ENCODE results near the gene MYL11.
"Not testable (repeated sequence)": the region's sequence is repeated elsewhere in the genome, so short reads cannot be mapped to it uniquely, and the experiment has no call there.

The MYL11 gene

DNA sequence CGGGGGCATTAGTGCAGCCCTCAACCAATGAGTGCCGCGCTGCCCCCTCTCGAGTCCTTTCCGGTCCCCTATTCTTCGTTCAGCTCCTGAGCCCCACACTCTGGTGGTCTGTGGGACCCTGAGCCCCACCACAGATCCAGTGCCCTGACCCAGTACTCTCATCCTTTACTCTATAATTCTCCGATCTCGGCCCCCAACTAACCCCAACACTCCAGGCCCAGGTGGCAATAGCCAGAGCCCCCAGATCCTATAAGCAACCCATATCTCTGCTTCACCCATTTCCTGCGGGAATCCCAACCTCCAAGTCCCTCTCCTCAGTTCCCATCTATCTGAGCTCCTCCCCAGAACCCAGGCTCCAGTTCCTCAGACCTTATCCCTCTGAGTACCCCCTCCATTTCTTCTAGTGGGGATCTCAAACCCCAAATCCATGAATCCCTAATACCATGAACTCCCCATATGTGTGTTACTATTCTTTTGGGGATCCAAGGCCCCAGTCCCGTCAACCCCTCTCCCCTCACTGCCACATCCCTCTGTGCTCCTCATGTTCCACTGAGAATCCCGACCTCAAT, 3.3 kb upstream of the MYL11 start:
- no peak for DNase-seq (ENCODE audit: low spot score)

DNA sequence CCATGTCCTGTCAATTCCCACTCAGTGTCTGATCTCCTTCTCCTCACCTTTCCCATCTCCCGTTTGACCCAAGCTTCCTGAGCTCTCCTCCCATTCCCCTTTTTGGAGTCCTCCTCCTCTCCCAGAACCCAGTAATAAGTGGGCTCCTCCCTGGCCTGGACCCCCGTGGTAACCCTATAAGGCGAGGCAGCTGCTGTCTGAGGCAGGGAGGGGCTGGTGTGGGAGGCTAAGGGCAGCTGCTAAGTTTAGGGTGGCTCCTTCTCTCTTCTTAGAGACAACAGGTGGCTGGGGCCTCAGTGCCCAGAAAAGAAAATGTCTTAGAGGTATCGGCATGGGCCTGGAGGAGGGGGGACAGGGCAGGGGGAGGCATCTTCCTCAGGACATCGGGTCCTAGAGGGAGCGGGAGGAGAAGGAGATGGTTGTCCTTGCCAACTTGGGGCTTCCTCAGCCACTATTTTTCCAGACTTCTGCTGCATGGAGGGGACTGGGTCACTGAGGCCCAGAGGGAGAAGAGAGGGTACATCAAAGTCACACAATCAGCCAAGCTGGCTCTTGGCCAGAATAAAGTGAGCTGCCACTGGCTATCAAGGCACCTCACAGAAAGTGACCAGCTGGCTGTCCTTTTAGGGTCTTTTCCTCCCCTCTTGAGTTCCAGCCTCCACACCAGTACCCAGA, 2.4 kb upstream of the MYL11 start:
- DNase-seq (ENCODE audit: low spot score): no peak

DNA sequence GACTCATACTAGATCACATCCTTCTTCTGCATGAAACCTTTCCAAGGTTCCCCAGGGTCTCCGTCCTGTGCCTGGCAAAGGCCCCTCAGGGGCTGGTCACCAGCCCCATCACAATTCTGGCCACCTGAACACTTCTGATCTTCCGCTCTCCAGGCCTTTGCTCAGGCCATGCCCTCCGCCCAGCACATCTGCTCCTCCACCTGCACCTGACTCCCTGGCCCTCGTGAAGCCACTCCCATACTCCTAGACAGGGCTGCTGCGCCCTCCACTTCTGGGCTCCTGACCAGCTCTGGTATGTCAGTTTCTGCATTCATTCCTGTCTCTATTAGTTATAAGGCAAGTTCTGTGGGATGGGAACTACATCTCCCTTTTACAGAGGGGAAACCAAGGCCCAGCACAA, 1.9 kb upstream of the MYL11 start:
- no peak for DNase-seq (ENCODE audit: low spot score)

DNA sequence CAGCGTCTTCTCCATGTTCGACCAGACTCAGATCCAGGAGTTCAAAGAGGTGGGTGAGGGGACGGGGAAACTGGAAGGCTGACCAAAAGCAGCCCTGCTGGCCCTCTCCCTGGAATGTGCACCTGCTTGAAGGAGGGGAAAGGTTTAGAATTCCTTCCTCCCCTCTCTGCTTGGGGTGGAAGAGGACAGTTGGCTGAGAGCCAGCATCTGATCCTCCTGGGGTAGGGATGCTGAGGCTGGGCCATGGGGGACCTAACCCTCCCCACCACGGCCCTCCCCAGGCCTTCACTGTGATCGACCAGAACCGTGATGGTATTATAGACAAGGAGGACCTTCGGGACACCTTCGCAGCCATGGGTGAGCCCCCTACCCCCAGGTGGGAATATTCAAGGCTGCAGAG, 1.3 kb downstream of the MYL11 start:
- no peak for DNase-seq (ENCODE audit: low spot score)

DNA sequence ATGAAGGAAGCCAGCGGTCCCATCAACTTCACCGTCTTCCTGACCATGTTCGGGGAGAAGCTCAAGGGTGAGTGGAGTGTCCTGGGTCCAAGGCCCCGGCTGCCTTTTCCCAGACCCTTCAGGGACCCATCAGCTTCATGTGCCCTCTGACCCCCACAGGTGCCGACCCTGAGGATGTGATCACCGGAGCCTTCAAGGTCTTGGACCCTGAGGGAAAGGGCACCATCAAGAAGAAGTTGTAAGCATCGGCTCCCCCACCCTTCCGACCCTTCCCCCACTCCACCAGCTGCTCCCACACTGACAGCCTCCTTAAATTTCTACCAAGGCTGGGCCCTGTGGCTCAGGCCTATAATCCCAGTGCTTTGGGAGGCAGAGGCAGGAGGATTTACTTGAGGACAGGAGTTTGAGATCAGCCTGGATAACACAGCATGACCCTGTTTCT, 1.9 kb downstream of the MYL11 start:
- DNase-seq (ENCODE audit: low spot score): no peak

DNA sequence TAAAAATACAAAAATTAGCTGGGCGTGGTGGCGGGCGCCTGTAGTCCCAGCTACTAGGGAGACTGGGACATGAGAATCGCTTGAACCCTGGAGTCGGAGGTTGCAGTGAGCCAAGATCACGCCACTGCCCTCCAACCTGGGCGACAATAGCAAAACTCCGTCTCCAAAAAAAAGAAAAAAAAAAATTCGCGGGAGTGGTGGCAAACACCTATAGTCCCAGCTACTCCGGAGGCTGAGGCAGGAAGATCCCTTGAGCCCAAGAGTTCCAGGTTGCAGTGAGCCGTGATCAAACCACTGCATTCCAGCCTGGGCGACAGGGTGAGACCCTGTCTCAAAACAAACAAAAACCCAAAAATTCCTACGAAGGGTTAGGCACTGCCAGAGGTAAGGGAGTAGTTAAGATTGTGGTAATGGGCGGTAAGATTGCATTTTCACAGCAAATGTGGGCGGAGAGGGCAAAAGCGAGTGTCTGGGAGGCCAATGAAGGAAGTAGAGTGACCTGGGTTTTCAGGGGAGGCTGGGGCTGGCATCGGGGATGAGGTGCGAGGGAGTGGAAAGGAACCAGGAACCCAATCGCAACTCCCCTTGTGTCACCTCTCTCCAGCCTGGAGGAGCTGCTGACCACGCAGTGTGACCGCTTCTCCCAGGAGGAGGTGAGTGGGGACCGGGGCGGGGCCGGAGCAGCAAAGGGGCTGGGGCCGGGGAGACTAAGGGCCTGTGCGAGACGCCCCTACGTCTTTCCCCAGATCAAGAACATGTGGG, 2.6 kb downstream of the MYL11 start:
- no peak for DNase-seq (ENCODE audit: low spot score)

DNA sequence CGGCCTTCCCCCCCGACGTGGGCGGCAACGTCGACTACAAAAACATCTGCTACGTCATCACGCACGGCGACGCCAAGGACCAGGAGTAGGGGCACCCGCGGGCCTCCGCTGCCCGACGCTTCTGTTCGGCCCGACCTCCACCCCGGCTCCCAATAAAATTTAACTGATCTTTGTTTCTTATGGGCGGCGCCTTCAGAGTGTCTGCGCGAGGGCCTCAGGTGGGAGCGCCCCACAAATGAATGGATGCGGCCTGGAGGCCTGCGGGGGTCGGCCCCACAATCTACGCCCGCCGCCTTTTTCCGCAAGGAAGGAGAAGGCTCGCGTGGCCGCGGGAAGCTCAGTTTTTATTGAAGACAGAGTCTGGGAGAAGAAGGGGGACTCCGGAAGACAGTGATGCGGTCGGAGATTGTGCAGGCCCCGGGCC, 3.2 kb downstream of the MYL11 start:
- peak; percentile 85 for DNase-seq (ENCODE audit: low spot score)

DNA sequence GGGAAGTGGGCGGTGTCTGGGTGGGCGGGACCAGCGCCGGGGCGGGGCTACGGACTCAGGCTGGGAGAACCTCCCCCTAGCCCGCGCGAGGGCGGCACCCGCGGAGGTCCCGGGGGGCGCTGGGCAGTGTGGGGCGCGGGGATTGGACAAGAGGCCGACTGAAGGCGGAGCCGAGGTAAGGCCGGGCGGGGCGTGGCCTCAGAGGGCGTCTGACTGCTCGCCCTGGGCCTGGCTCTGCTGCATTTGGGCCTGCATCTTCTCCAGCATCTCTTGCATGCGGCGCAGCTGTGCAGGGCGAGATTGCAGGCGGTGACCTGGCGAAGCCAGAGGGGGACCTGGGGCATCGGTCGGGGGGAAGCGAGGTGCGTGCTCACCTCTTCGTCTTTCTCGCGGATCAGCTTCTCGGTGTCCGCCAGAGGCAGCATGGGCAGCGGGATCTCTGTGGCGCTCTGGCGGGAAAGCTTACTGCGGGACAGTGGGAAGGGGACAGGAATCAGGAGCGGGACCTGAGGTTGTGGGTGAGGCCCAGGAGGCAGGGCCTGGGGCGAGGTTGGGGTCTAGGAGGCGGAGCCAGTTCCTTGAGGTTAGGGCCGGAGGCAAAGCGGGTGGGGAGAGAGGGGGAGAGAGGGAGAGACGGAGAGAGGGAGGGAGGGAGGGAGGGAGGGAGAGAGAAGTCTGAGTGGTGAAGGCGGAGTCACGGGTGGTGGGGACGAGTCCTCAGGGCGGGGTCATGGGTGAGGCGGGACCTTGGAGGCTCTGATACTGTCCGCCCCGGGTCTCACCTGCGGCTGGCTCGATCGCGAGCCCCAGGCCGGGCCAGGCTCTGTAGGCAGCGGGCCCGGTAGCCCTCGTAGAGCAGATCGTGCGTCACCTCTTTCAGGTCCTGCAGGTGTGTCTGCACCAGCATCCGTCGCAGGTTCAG, 3.9 kb downstream of the MYL11 start:
- DNase-seq (ENCODE audit: low spot score): peak; percentile 95

DNA sequence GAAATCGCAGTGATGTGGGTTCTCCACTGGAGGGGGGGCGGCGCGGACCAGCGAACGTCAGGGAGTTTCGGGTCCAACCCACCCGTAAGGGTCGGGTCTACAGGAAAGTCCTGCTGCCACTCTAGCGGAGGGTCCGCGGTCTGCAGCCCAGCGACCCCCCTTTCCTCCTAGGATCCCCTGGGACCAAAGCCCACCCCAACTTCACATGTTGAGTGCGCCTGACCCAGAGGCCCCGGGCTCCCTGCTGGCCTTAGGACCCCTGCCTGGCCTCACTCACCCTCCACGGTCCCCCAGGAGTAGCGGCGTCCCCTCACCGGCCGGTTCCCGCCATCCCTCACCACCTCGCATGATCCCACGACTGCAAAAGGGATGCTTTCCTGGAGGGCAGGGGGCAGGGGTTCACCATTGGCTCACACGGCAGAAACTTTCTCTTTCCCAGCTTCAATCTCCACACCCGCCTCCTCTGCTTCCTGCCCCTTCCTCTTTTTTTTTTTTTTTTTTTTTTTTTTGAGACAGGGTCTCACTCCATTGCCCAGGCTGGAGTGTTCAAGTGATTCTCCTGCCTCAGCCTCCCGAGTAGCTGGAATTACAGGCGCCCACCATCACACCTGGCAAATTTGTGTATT, 4.7 kb downstream of the MYL11 start:
- DNase-seq (ENCODE audit: low spot score): no peak

DNA sequence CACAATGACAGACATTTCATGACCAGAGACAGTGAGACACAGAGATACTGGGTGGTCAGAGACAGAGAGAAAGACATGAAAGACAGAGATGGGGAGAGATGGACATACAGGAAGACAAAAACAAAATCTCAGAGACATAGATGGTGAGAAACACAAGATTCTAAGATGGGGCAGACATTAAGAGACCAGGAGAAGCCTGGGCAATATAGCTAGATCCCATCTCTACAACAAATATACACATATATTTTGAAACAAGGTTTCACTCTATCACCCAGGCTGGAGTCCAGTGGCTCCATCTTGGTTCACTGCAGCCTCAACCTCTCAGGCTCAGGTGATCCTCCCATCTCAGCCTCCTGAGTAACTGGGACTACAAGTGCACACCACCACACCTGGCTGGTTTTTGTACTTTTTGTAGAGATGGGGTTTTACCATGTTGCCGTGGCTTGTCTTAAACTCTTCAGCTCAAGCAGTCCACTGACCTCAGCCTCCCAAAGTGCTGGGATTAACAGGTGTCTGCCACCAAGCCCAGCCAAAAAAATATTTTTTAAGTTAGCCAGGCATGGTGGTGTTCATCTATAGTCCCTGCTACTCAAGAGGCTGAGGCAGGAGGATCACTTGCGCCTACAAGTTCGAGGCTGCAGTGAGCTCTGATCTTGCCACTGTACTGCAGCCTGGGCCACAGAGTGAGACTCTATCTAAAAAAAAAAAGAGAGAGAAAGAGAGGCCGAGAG, 5.6 kb downstream of the MYL11 start:
- no peak for DNase-seq (ENCODE audit: low spot score)

DNA sequence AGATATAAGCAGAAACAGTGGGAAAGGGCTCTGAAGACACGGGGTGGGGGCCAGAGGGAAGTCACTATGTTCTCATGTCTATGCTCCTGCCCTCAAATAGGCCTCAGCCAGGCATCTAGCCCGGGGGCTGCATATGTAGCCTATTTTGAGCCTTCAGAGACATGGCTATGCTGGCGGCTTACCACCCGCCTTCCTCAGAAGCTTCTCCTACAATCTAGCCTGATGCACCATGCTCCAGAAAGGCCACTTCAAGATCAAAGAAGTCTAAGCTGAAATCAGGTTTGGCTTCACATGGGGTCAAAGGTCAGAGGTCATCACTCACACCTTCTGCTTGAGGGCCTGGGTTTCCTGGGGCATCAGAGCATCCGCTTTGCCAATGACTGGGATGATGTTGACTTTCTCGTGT, 6.2 kb downstream of the MYL11 start:
- DNase-seq (ENCODE audit: low spot score): no peak

DNA sequence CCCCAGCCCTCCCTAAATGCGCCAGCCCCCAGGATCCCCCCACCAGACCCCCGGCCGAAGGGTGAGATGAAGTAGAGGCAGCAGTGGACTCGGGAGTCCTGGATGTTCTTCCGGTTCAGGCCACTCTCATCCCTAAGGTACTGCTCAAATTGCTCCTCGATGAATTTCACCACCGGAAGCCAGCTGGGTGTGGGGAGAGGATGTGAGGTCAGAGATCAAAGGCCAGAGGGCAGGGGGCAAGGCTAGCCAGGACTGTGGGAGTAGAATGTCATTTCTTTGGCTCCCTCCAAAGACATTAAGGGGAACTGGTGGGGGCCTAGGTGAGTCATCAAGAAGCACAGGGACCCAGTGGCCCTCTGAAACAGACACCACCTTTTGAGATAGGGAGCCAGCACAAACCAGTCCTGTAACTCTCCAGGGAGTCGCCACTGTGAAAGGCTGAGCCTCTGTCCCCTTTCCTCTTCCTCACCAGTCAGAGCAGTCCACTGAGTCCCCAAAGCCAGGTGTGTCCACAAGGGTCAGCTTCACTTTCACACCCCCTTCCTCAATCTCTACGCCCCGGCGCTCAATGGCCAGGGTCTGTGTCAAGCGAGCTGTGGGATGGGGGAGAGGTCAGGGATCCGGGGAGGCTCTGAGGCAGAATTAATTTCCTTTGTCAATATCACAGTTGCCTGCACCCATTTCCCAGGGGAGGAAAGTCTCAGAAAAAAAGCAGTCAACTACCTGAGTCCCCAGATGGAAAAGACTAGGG, 6.9 kb downstream of the MYL11 start:
- DNase-seq (ENCODE audit: low spot score): no peak

DNA sequence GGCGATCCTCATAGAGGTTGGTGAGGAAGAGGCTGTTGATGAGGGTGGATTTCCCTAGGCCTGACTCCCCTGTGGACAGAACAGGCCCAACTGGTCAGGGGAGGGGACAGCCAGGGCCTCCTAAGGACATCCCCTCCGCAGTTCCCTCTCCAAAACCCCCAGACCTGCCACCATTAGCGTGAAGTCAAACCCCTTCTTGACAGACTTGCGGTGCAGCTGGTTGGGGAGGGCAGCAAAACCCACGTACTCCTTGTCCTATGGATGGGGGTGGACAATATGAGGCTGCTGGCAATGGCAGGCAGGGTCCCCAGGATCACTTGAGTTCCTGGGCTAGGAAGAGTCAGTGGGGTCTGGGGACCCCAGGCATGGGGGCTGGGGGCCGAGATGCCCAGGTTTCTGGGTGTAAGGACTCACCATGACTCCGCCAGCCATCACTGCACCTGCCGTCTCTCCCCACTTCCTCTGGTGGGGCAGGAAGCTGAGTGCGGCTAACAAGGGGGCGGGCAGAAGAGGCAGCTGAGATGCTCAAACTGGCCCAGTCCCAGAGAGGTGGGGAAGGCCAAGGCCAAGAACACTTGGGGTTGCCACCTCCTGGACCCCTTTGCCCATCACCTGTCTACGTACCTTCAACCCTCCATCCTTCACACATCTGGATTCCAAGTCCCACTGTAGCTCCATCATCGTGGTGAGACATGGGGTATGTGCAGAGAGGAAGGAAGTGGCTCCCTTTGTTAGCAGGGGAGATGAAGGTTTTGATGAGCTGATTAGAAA, 7.7 kb downstream of the MYL11 start, which contains the start of gene SEPTIN1:
TSS of gene SEPTIN1 (minus strand) at position 451 of the 771 bp plus-strand sequence. CDS start at position 432, 19 bp downstream.
- DNase-seq (ENCODE audit: low spot score): no peak

DNA sequence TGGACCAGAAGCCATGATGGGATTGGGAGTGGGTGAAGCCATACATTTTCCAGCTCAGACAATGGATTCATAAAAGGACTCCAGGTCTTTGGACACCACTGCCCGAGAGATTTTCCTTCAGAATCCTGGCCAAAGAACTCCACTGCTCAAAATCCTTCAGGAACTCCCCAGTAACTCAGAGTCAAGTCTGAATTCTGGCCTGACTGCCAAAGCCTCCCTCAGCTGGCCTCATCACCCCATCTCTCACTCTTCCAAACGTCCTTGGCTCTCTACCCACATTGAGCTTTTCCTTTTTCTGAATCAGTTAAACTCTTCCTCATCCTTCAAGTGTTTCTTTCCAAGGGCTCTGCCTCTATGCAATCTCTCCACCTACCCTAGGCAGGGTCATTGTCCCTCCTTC, 8.9 kb downstream of the MYL11 start:
- DNase-seq (ENCODE audit: low spot score): no peak

DNA sequence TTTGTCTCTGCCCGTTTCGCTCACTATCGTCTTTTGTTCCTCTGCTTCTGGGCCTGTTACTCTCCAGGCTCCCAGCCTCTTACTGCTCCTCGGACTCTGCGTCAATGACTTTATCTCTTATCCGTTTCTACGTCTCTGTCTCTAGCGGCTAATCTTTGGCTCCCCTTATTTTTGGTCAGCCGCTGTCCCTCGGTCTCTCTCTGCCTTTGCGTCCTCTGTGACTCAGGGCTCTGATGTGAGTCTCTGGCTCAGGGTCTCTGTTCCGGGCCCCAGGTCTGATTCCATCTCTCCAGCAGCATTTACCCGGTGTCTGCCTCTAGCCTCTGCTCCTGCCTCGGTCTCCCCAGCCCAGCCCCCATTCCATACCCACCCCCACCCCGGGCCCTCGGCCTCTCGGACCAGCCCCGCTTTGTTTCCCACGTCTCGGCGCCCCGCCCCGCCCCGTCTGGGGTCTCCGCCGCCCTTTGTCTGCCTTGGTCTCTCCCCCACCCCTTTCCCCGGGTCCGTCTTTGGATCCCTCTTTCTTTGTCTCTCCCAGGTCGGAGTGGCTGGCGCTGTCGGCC, 20.1 kb downstream of the MYL11 start:
- DNase-seq (ENCODE audit: low spot score): peak; percentile 75

DNA sequence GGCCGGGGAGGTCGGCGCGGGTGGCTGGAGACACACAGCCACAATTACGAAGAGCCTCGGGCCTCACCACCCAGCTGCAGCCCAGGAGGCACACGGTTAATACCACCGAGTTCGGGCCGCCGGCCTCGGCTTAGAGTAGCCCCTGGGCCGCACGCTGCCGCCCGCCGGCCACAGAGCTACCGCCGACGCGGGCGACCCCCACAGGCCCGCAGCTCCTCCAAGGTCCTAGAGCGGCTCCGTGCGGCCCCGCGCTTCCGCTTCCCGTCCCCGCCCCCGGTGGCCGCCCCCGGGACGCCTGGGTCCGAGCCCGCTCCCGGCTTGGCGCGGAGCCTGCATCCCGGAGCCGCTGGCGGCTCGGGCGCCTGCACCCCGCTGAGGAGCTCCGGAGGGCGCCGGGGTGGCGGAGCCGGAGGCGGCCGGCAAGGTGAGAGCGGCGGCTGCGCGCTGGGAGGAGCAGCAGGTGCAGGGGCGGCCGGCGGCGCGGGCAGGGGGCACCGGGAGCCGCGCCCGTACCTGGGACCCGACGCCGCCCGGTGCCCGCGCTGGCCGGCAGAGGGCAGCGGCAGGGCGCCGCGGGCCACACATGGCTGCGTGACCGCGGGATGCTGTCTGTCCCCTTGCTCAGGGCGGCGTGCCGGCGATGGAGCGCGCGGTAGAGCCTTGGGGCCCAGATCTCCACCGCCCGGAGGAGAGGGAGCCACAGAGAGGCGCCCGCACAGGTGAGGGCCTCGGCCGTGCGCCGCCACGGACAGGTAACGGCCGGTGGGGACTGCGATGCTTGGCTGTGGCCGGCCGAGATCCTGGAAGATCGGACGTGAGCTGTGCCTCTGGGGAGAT, 20.8 kb downstream of the MYL11 start, which contains the start of gene ZNF48:
TSS of gene ZNF48 (plus strand) at position 266 of the 837 bp plus-strand sequence. CDS start at position 641, 375 bp downstream.
- DNase-seq (ENCODE audit: low spot score): peak; percentile 87

DNA sequence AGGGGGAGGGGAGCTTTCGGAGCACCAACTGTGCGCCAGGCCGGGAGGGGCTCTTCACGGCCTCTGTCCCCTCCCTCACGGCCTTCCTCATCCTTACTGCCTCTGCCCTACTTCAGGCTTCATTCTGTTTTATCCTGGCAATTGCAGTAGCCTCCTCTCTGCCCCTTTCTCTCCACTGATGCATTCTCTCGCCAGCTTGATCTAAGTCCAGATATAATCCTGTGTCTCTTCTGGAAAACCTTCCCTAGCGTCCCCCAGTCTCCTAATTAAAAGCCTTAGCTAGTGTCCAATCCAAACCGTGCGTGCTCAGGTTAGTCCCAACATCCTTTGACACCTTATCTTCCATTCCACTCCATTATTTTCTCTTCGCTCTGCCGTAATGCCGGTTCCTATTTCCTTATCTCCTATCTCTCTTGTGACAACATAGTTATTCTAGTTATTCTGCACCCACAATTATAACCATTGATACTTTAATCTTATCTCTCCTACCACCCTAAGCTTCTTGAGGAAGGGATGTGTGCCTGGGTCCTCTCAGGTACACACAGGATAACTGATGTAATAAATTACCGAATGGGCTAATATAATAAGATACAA, 21.5 kb downstream of the MYL11 start:
- DNase-seq (ENCODE audit: low spot score): no peak

DNA sequence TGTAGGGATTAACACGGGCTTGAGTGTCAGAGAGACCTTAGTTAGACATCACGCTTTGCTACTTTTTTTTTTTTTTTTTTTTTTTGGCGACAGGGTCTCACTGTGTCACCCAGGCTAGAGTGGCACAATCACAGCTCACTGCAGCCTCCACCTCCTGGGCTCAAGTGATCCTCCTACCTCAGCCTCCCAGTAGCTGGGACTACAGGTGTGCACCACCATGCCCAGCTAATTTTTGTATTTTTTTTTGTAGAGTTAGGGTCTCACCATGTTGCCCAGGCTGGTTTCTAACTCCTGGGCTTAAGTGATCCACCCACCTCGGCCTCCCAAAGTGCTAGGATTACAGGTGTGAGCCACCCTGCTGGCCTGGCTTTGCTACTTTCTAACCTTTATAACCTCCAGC, 22.0 kb downstream of the MYL11 start:
- DNase-seq (ENCODE audit: low spot score): not testable (repeated sequence)

Data from iPS-NIHi11 (cell line).